SU-DHL-6 (cell line): Measurements from ENCODE around the gene PTPRJ.

Experiments
- CTCF ChIP-seq: fragments of 200-600 bp; sonication (generic); IDR thresholded peaks from one replicate; pipeline ENCODE4 v1.5.1; 2017; ENCODE audit warnings: antibody characterized with exemption, mild to moderate bottlenecking, low read length, moderate library complexity; ENCODE audit not compliant: insufficient read depth, poor library complexity, severe bottlenecking
- EZH2phosphoT487 ChIP-seq: fragments of 200-600 bp; sonication (generic), shearing (Covaris generic); conservative IDR thresholded peaks from 2 replicates; pipeline ENCODE4 v1.6.1; 2018; ENCODE audit warnings: mild to moderate bottlenecking, antibody characterized with exemption, low read length, moderate library complexity, mixed read lengths

DNA sequence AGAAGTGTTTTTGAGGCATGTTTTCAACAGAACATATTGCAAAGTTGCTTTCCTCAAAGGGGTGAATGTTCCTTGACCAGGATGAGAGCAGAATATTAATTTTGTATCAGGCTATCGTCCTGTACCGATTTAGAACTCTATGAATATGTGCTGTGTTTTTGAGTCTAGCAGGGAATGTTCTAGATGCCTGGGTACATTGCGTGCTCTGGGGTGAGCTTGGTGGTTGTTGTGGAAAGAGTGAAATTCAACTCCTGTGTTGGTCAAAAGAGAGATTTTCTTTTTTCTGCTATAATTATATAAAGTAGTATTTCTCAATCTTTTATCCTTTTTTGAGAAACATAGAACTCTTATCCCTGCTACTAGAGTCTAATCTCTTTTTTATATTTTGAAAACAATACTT, 185.1 kb downstream of the PTPRJ start:
- TF ChIP-seq CTCF (no peak), EZH2phosphoT487 (no peak)
